OCI-LY7 (cell line): Measurements from ENCODE around the gene GPATCH2L. TPM values are rescaled to one million over a fixed set of nuclear protein-coding genes. Genes with fewer than 3 reads are reported as not detected.

Source experiments
- BruUV-seq: library from RNA; stranded (reverse); fragments of 400-500 nt; replicated peaks from 2 replicates; lab custom pipeline; 2021; lab: Mats Ljungman, UMichigan
- CTCF ChIA-PET: fragments of 300-600 bp; sonication (Branson Sonifier 250); formaldehyde crosslinking; loops from one replicate; lab custom pipeline; 2022; ENCODE audit warnings: antibody characterized with exemption; ENCODE audit not compliant: unreplicated experiment; lab: Charles Lee
- POLR2A ChIA-PET: fragments of 300-600 bp; sonication (Branson Sonifier 250); formaldehyde crosslinking; loops from one replicate; lab custom pipeline; 2022; ENCODE audit warnings: antibody characterized with exemption; lab: Charles Lee
- DNase-seq: peaks from one replicate; pipeline ENCODE4 v3.0.0-alpha.2; 2015; ENCODE audit warnings: low spot score
- H2AFZ ChIP-seq: fragments of 200-600 bp; sonication (generic), shearing (Covaris generic); 2 replicates; pipeline ENCODE4 v1.6.1; 2014; ENCODE audit warnings: mild to moderate bottlenecking, antibody characterized with exemption, low read length, moderate library complexity
- H3K27ac ChIP-seq: fragments of 200-600 bp; sonication (generic); 2 replicates; pipeline ENCODE4 v1.5.1; 2014; ENCODE audit warnings: mixed run types, low read depth, mild to moderate bottlenecking, moderate library complexity, low read length, inconsistent platforms; ENCODE audit not compliant: poor library complexity, severe bottlenecking
- H3K36me3 ChIP-seq: fragments of 200-600 bp; sonication (generic); 2 replicates; pipeline ENCODE4 v1.6.1; 2014; ENCODE audit warnings: mild to moderate bottlenecking, antibody characterized with exemption, low read length, moderate library complexity, mixed read lengths; ENCODE audit not compliant: insufficient read depth
- H3K4me1 ChIP-seq: fragments of 200-600 bp; sonication (generic); 2 replicates; pipeline ENCODE4 v1.5.1; 2014; ENCODE audit warnings: mild to moderate bottlenecking, low read length; ENCODE audit not compliant: insufficient read depth, poor library complexity, severe bottlenecking
- H3K4me2 ChIP-seq: fragments of 200-600 bp; sonication (generic); 2 replicates; pipeline ENCODE4 v1.6.1; 2014; ENCODE audit warnings: mild to moderate bottlenecking, low read length
- H3K4me3 ChIP-seq: fragments of 200-600 bp; sonication (generic); 2 replicates; pipeline ENCODE4 v1.5.1; 2014; ENCODE audit warnings: mild to moderate bottlenecking, low read depth, low read length; ENCODE audit not compliant: poor library complexity, severe bottlenecking
- H3K79me2 ChIP-seq: fragments of 200-600 bp; sonication (generic); 2 replicates; pipeline ENCODE4 v1.6.1; 2016; ENCODE audit warnings: low read depth, mild to moderate bottlenecking, low read length, moderate library complexity, mixed read lengths; ENCODE audit not compliant: insufficient read depth
- H3K9me2 ChIP-seq: fragments of 200-600 bp; sonication (generic); 2 replicates; pipeline ENCODE4 v1.6.1; 2016; ENCODE audit warnings: mild to moderate bottlenecking, low read length, mixed read lengths; ENCODE audit not compliant: insufficient read depth
- H3K9me3 ChIP-seq: fragments of 200-600 bp; sonication (generic); 2 replicates; pipeline ENCODE4 v1.6.1; 2014; ENCODE audit warnings: mild to moderate bottlenecking, mixed run types, low read length, mixed read lengths
- H4K20me1 ChIP-seq: fragments of 200-600 bp; sonication (generic); 2 replicates; pipeline ENCODE4 v1.6.1; 2014; ENCODE audit warnings: mild to moderate bottlenecking, antibody characterized with exemption, low read length, moderate library complexity, mixed read lengths; ENCODE audit not compliant: insufficient read depth
- CTCF ChIP-seq: fragments of 200-600 bp; sonication (generic); conservative IDR thresholded peaks from 2 replicates; pipeline ENCODE4 v1.5.1; 2014; ENCODE audit warnings: mild to moderate bottlenecking, antibody characterized with exemption, low read length, moderate library complexity, mixed read lengths
- EZH2phosphoT487 ChIP-seq: fragments of 200-600 bp; sonication (generic); IDR thresholded peaks from 2 replicates; pipeline ENCODE4 v1.6.1; 2018; ENCODE audit warnings: low read depth, borderline replicate concordance, mild to moderate bottlenecking, mixed run types, antibody characterized with exemption, low read length, moderate library complexity, mixed read lengths
- intact Hi-C: fragments of 100-400 bp; cut with micrococcal nuclease; formaldehyde crosslinking; loops from one replicate; pipeline ENCODE4 v1.10.0; 2022; ENCODE audit not compliant: unreplicated experiment
- total RNA-seq, 2 experiments: library from RNA; depleted of rRNA in 1 of 2; stranded (reverse); fragments of >200 nt in 1 of 2; shearing (Covaris generic) in 1 of 2; gene quantifications; 2 replicates each; pipeline ENCODE4 v1.2.3, GENCODE V29; 2014 to 2022

GPATCH2L gene
- total RNA-seq, 2 experiments from 2014 or later, result 41.9 to 59.0 TPM

- no TSS peak for BruUV-seq
- Histone ChIP-seq H3K36me3 (peaks cover 57% of the 10 kb centered on the region), H2AFZ (no peak overlapping the region), H3K79me2 (peaks cover 64% of the 10 kb centered on the region), H3K4me1 (peaks cover 57% of the 10 kb centered on the region), H3K9me2 (no peaks in the 10 kb centered on the region), H4K20me1 (peaks cover 35% of the 10 kb centered on the region), H3K4me3 (peak overlapping the region; percentile 43), H3K4me2 (peak overlapping the region; percentile 92), H3K27ac (no peak overlapping the region), H3K9me3 (0 out of 2 replicates have a peak, but pooled peaks cover 5% of the 10 kb centered on the region)
- no peak for DNase-seq
- intact Hi-C loops, result no loop called here
- POLR2A ChIA-PET, result interaction anchor here (0.9 kb wide), 1 partner anchor 25 kb away, joined by 3 read pairs; no protein-coding TSS in a partner anchor
- TF ChIP-seq EZH2phosphoT487 (no peak), CTCF (no peak)
- CTCF ChIA-PET, result no interaction called here
Measured at GRCh38 chr14:76154539-76155126, 2.9 kb downstream of the GPATCH2L start.

- POLR2A ChIA-PET, result no interaction called here
- intact Hi-C loops, result no loop called here
- CTCF ChIA-PET, result no interaction called here
- H3K9me3 ChIP-seq, result no peaks in the 10 kb centered on the region
- peaks cover 88% of the 10 kb centered on the region for H3K36me3 ChIP-seq
- no peak overlapping the region for H3K27ac ChIP-seq
- DNase-seq, result no peak
- peaks cover 19% of the 10 kb centered on the region; the same call in 1 of the 2 replicates for H3K79me2 ChIP-seq
- no peaks in the 10 kb centered on the region for H3K9me2 ChIP-seq
- H3K4me3 ChIP-seq, result no peak overlapping the region
- no peak overlapping the region for H2AFZ ChIP-seq
- no peaks in the 10 kb centered on the region for H3K4me1 ChIP-seq
- H4K20me1 ChIP-seq, result no peaks in the 10 kb centered on the region
- no peak for TF ChIP-seq CTCF
- no peak for TF ChIP-seq EZH2phosphoT487
- H3K4me2 ChIP-seq, result no peak overlapping the region
- BruUV-seq, result no TSS peak
Measured at GRCh38 chr14:76163668-76164363, 12.1 kb downstream of the GPATCH2L start.

GRCh38 chr14:76168531-76168930 is 16.8 kb downstream of the GPATCH2L start:
- Histone ChIP-seq H3K36me3 (peaks cover 93% of the 10 kb centered on the region), H3K9me3 (no peaks in the 10 kb centered on the region), H4K20me1 (no peaks in the 10 kb centered on the region), H3K27ac (no peak overlapping the region), H3K4me2 (no peak overlapping the region), H3K9me2 (no peaks in the 10 kb centered on the region), H3K79me2 (0 out of 2 replicates have a peak, but pooled peaks cover 9% of the 10 kb centered on the region), H2AFZ (no peak overlapping the region), H3K4me3 (no peak overlapping the region), H3K4me1 (no peaks in the 10 kb centered on the region)
- no TSS peak for BruUV-seq
- ChIA-PET CTCF (no interaction called here), POLR2A (interaction anchor here (1.0 kb wide), 1 partner anchor 11 kb away, joined by 4 read pairs; no protein-coding TSS in a partner anchor)
- intact Hi-C loops, result no loop called here
- TF ChIP-seq CTCF, result no peak
- TF ChIP-seq EZH2phosphoT487, result no peak
- no peak for DNase-seq
